PFSK-1 (cell line): Measurements from ENCODE around the gene DYRK3.

ENCODE experiments used
- FOXP2 ChIP-seq: optimal IDR thresholded peaks from 2 replicates; pipeline ENCODE3; 2011; ENCODE audit warnings: borderline replicate concordance, control low read depth, inconsistent platforms; ENCODE audit not compliant: insufficient read depth; ENCODE audit errors: extremely low read length, extremely low read depth
- POLR2AphosphoS5 ChIP-seq: IDR thresholded peaks from 2 replicates; pipeline ENCODE4 v1.6.1; 2012; ENCODE audit warnings: low read depth, mild to moderate bottlenecking, control low read depth, low read length, moderate library complexity
- SIN3A ChIP-seq: IDR thresholded peaks from 2 replicates; pipeline ENCODE4 v1.6.1; 2012; ENCODE audit warnings: mild to moderate bottlenecking, low read length, moderate library complexity, borderline replicate concordance; ENCODE audit not compliant: insufficient read depth
- TAF1 ChIP-seq: IDR thresholded peaks from 2 replicates; pipeline ENCODE4 v1.6.1; 2012; ENCODE audit warnings: low read length, control low read depth, borderline replicate concordance; ENCODE audit not compliant: insufficient read depth
- TF ChIP-seq, protein P1 (sequence below), 2 experiments: IDR thresholded peaks; 2 replicates each; pipeline versions ENCODE4 v1.6.1 to v1.8.0; 2011 to 2012; ENCODE audit warnings: low read depth in 2 of 2, low read length in 2 of 2, control low read depth in 1 of 2, inconsistent platforms in 1 of 2, mild to moderate bottlenecking in 1 of 2, moderate library complexity in 1 of 2; ENCODE audit not compliant: insufficient read depth in 1 of 2

Gene DYRK3

GRCh38 chr1:206674236-206674635 lies 38.9 kb downstream of the DYRK3 start:
- TF ChIP-seq, protein P1, sequence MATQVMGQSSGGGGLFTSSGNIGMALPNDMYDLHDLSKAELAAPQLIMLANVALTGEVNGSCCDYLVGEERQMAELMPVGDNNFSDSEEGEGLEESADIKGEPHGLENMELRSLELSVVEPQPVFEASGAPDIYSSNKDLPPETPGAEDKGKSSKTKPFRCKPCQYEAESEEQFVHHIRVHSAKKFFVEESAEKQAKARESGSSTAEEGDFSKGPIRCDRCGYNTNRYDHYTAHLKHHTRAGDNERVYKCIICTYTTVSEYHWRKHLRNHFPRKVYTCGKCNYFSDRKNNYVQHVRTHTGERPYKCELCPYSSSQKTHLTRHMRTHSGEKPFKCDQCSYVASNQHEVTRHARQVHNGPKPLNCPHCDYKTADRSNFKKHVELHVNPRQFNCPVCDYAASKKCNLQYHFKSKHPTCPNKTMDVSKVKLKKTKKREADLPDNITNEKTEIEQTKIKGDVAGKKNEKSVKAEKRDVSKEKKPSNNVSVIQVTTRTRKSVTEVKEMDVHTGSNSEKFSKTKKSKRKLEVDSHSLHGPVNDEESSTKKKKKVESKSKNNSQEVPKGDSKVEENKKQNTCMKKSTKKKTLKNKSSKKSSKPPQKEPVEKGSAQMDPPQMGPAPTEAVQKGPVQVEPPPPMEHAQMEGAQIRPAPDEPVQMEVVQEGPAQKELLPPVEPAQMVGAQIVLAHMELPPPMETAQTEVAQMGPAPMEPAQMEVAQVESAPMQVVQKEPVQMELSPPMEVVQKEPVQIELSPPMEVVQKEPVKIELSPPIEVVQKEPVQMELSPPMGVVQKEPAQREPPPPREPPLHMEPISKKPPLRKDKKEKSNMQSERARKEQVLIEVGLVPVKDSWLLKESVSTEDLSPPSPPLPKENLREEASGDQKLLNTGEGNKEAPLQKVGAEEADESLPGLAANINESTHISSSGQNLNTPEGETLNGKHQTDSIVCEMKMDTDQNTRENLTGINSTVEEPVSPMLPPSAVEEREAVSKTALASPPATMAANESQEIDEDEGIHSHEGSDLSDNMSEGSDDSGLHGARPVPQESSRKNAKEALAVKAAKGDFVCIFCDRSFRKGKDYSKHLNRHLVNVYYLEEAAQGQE (IDR thresholded peaks at IDR 0.05; ENCODE audit: insufficient read depth in 1 of 2, low read depth in 2 of 2, low read length in 2 of 2) = no peak
- TF ChIP-seq SIN3A (no peak), POLR2AphosphoS5 (no peak), TAF1 (no peak), FOXP2 (no peak)

DNA sequence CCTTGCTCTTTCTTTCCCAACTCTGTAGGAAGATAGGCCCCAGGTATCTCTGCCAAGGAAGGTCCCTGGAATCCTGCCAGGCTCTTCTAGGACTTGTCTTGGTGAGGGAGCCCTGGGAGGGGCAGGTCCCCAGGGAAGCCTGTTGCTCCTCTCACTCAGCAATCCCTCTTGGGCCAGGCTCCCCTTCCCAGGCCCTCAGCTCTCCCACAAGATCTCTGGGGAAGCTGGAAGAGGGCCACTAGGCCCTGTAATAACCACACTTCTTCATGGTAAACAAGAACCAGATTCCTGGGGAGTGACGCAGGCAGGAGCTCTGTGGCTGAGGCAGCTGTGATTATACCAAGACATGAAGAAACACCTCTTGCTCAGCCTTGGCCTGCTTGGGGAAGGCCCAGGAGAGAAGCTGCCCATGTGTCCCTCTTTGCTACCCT lies 39.4 kb downstream of the DYRK3 start:
- TF ChIP-seq POLR2AphosphoS5 = no peak
- TF ChIP-seq TAF1 = no peak
- TF ChIP-seq FOXP2 = no peak
- TF ChIP-seq, protein P1 (IDR thresholded peaks at IDR 0.05; ENCODE audit: insufficient read depth in 1 of 2, low read depth in 2 of 2, low read length in 2 of 2) = no peak
- no peak for TF ChIP-seq SIN3A

GRCh38 chr1:206676499-206676898 lies 41.2 kb downstream of the DYRK3 start:
- TF ChIP-seq FOXP2 (no peak), TAF1 (no peak), SIN3A (no peak), POLR2AphosphoS5 (no peak)
- TF ChIP-seq, protein P1 (IDR thresholded peaks at IDR 0.05; ENCODE audit: insufficient read depth in 1 of 2, low read depth in 2 of 2, low read length in 2 of 2) = no peak

- TF ChIP-seq SIN3A = no peak
- no peak for TF ChIP-seq POLR2AphosphoS5
- no peak for TF ChIP-seq FOXP2
- no peak for TF ChIP-seq TAF1
- TF ChIP-seq, protein P1 (IDR thresholded peaks at IDR 0.05; ENCODE audit: insufficient read depth in 1 of 2, low read depth in 2 of 2, low read length in 2 of 2) = no peak
These were observed 43.2 kb downstream of the DYRK3 start for GRCh38 chr1:206678490-206678889.

DNA sequence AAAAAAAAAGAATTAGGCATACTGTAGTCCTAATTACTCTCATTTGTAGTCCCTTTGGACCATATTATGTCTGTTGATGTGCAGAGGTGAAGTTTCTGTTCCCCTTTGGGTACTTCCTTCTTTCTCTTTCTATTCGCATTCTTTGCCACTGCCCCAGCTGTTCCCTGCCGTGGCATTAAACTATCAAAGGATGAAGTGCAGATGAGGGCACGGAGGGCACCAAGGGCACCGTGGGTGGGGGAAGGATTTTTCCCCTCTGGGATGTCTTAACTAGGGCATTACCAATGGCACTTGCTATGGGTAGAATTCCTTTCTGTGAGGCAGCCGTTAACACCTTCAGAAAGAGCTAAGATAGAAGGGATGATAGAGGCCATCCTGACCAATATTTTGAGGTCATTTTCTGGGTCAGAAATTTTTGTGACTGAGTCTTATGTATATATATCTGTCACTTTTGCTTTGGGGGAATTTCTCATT lies 44.4 kb downstream of the DYRK3 start:
- TF ChIP-seq SIN3A (no peak), POLR2AphosphoS5 (no peak), TAF1 (no peak), FOXP2 (no peak)
- TF ChIP-seq, protein P1 (IDR thresholded peaks at IDR 0.05; ENCODE audit: insufficient read depth in 1 of 2, low read depth in 2 of 2, low read length in 2 of 2) = no peak
